ENCODE measurements around the gene EML4.
"Not testable (repeated sequence)": the region's sequence is repeated elsewhere in the genome, so short reads cannot be mapped to it uniquely, and the experiment has no call there.

The EML4 gene

GRCh38 chr2:42172566-42172965, 3.4 kb downstream of the EML4 start:
- no peak for DNase-seq (ENCODE audit: low read depth, low spot score)

GRCh38 chr2:42173467-42173866, 4.3 kb downstream of the EML4 start:
- DNase-seq (ENCODE audit: low read depth, low spot score): not testable (repeated sequence)

DNA sequence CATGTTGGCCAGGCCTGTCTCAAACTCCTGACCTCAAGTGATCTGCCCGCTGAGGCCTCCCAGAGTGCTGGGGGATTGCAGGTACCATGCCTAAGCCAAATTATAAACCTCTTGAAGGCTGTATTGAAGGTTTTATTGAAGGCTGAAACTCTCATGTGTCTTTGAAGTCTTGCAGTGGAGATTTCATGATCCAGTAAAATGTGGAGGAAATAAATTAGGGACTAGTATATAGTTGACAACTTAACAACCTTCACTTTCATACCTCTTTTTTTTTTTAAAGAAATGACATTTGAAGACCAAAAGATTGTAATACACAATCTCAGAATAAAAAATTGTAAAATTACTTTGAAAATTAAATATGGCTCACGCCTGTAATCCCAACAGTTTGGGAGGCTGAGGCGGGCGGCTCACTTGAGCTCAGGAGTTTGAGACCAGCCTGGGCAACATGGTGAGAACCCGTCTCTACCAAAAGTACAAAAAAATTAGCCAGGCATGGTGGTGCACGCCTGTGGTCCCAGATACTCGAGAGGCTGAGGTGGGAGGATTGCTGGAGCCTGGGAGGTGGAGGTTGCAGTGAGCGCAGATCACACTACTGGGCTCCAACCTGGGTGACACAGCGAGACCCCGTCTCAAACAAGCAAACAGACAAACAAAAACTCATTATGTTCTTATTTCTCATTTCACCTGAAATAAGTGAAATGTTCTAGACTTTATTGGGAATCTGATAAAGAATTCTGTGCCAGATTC, 8.0 kb downstream of the EML4 start:
- DNase-seq (ENCODE audit: low read depth, low spot score): no peak

DNA sequence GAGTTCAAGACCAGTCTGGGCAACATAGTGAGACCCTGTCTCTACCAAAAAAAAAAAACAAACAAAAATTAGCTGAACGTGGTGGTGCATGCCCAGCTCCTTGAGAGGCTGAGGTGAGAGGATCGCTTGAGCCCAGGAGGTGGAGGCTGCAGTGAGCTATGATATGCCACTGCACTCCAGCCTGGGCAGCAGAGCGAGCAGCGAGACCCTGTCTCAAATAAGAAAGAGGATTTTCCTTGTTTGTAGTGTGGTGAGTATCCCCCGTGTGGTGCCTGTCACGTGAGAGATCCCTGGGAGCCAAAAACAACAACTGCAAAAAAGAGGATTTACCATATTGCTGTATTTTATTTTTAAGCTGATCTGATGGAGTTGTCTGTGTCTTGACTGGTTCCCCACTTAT, 9.2 kb downstream of the EML4 start:
- DNase-seq (ENCODE audit: low read depth, low spot score): no peak

- no peak for DNase-seq (ENCODE audit: low read depth, low spot score)
Observed at GRCh38 chr2:42180300-42180699, 11.1 kb downstream of the EML4 start.

DNA sequence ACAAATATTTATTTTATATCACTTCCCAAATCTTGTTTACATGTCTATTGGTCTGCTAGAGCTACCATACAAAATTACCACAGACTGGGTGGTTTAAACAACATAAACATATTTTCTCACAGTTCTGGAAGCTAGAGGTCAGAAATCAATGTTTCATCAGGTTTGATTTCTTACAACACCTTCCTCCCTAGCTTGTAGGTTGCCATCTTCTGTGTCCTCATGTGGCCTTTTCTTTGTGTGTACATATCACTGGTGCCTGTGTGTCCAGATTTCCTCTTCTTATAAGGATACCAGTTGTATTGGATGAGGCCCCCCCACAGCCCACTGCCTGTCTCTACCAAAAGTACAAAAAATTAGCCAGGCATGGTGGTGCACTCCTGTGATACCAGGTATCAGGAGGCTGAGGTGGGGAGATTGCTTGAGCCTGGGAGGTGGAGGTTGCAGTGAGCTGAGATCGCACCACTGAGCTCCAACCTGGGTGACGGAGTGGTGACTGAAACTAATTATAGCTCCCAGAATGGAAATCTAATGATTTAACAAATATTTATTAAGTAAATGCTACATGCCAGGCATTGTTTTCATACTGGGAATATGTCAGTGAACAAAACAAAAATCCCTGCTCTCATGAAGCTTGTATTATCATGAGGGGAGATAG, 13.6 kb downstream of the EML4 start:
- DNase-seq (ENCODE audit: low read depth, low spot score): no peak

DNA sequence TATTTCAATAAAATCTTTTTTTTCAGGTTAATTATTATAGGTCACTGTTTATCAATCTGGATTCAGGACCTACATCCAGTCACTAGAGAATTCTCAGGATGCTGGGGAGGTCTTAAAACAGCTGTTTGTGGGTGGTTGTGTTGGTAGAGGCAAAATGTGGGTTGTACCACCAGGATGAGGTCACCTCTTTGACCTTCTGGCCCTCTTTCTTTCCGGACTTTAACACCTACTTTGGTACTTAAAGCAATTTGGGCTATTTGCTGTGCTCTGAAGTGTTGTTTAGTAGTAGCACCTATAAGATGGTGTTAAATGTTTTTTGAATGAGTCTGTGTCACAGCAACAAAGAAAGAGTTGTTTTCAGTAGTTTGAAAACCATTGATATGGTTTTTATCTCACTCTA, 14.6 kb downstream of the EML4 start:
- DNase-seq (ENCODE audit: low read depth, low spot score): no peak

- no peak for DNase-seq (ENCODE audit: low read depth, low spot score)
Observed at GRCh38 chr2:42184346-42184745, 15.2 kb downstream of the EML4 start.

- DNase-seq (ENCODE audit: low read depth, low spot score): no peak
Observed at GRCh38 chr2:42185220-42185921, 16.2 kb downstream of the EML4 start.

DNA sequence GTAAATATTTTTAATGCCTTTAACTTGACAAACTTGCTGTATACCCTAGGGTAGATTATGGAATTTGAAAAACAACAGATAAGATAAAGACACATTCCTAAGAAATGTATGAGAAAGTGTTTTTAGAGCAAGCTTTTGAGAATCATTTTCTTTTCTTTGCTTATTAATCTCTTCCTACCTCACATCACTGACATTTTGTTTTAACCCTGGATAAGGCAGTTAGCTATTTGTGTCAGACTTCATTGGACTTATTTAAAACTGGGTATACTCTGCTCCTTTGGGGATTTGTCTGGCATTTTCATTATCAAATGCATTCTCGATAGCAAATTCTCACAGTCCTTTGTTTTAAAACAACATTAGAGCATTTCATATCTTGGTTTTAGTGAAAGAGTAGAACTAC, 17.2 kb downstream of the EML4 start:
- no peak for DNase-seq (ENCODE audit: low read depth, low spot score)

- DNase-seq (ENCODE audit: low read depth, low spot score): no peak
Observed at GRCh38 chr2:42186945-42187632, 17.9 kb downstream of the EML4 start.

GRCh38 chr2:42187886-42188285, 18.7 kb downstream of the EML4 start:
- DNase-seq (ENCODE audit: low read depth, low spot score): no peak

- no peak for DNase-seq (ENCODE audit: low read depth, low spot score)
Observed at GRCh38 chr2:42189235-42189566, 20.0 kb downstream of the EML4 start.

GRCh38 chr2:42190191-42190590, 21.0 kb downstream of the EML4 start:
- DNase-seq (ENCODE audit: low read depth, low spot score): no peak

DNA sequence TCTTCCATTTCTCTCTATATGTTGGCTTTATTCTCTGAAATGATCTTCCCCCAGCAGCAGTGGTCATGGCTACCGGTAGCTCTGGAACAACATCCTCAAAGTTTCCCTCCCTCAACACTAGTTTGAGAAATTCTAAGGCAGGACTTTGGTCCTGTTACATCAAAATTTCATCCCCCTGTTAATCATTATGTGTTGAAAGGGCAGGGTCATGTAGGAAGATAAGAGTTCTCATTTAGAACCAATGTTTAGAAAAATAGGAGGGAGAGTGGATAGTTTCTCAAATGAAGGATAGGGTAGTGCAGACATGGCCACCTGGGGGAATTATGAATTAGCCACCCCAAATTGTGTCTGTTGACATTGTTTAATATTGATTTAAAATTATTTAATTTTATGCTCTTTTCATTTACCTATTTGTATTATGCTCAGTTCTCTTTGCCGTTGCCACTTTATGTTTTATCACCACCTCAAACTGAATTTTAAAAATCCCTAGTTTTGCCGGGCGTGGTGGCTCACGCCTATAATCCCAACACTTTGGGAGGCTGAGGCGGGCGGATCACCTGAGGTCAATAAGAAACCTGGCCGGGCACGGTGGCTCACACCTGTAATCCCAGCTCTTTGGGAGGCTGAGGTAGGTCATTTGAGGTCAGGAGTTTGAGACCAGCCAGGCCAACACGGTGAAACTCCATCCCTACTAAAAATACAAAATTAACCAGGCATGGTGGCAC, 22.3 kb downstream of the EML4 start:
- no peak for DNase-seq (ENCODE audit: low read depth, low spot score)

DNA sequence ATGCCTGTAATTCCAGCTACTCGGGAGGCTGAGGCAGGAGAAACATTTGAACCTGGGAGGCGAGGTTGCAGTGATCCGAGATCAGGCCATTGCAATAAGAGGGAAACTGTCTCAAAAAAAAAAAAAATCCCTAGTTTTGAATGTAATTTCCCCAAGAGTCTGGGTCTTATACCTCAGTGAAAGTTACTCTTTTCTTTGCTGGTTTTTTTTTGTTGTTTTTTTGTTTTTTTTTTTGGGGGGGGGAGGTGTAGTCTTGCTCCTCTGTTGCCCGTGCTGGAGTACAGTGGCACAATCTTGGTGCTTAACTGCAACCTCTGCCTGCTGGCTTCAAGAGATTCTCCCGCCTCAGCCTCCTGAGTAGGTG, 22.8 kb downstream of the EML4 start:
- no peak for DNase-seq (ENCODE audit: low read depth, low spot score)

DNA sequence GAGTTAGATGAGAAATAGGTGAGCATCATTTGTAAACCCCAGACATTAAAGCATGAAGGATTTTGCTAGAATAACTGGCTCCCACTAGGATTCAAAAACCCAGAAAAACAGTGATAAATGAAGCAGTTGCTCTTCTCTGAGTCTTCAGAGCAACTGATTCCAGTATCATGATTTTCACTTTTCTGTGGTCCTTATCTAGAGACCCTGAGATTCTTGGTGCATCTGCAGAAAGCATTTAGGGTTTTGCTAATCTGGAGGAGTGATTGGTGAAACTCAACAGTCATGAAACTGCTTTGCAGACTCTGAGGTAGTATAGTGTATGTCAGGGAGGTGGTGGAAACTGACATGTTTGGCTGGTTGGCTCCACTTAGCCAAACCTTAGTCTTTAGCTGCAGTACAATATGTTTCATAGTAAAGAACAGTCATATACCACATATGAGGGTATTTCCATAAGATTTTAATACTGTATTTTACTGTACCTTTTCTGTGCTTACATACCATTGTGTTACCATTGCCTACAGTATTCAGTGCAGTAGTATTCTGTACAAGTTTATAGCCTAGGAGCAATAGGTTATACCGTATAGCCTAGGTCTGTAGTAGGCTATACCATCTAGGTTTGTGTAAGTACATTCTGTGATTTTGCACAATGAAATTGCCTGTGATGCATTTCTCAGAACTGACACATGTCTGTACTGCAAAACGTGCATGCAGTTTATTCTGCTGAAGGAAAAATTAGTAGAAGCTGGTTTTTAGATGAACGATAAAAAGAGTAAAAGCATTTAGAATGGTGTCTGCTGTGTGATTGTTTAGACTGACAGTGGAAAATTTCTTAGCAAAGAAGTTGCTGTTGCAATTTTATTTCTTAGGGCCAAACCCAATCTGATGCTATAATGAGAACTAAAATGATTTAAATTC, 23.8 kb downstream of the EML4 start:
- no peak for DNase-seq (ENCODE audit: low read depth, low spot score)

GRCh38 chr2:42193722-42194187, 24.6 kb downstream of the EML4 start:
- DNase-seq (ENCODE audit: low read depth, low spot score): no peak

DNA sequence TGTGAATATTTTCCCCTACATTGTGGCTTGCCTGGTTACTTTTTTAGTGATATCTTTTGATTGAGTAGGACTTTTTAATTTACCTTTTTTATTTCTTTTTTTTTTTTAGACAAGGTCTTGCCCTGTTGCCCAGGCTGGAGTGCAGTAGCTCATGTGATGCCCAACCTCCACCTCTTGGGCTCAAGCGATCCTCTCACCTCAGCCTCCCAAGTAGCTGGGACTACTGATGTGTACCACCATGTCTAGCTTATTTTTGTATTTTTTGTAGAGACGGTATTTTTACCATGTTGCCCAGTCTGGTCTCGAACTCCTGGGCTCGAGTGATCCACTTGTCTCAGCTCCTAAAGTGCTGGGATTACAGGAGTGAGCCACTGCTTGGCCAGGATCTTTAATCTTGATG, 25.3 kb downstream of the EML4 start:
- no peak for DNase-seq (ENCODE audit: low read depth, low spot score)

GRCh38 chr2:42195559-42195958, 26.4 kb downstream of the EML4 start:
- DNase-seq (ENCODE audit: low read depth, low spot score): no peak

- no peak for DNase-seq (ENCODE audit: low read depth, low spot score)
Observed at GRCh38 chr2:42196070-42196402, 26.9 kb downstream of the EML4 start.

Data from activated naive CD8-positive, alpha-beta T cell treated with anti-CD3 and anti-CD28 coated beads, Interleukin-2, amount 50 U/mL, for 16 hours (primary cell).